HL-60/S4 treated with phorbol 12-myristate 13-acetate at 8.2 ng/mL for 4 days and 3 days (cell line): Measurements from ENCODE around the gene MFRP.

Source experiments
- in situ Hi-C: fragments of 300-500 bp; cut with MboI; formaldehyde crosslinking; loops from 2 replicates; pipeline ENCODE4 v1.15.0; 2022; ENCODE audit warnings: low sequenced_read_pairs

Gene MFRP

DNA sequence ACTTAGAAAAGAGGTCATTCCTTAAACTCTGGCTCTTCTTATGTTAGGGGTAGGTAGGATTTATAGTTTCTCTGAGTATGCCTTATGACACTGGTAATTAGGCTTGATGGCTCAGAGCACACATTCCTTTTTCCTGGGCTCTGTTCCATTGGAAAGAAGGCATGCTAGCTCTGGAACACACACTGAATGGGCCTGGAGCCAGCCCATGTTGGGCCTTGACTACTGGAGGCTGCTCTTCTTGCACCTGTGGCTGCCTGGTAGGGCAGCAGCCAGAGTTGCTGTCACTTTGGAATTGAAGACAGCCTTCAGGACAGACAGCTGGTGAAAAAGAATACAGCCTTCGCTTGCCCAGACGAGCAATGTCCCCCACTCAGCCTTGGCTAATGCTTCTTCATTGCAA lies 47.8 kb downstream of the MFRP start:
- in situ Hi-C loops: no loop called here

GRCh38 chr11:119297938-119298337 lies 48.6 kb downstream of the MFRP start:
- in situ Hi-C loops: no loop called here

- in situ Hi-C loops: no loop called here
Measured at GRCh38 chr11:119295178-119295577, 51.3 kb downstream of the MFRP start.

- in situ Hi-C loops: no loop called here
Measured at GRCh38 chr11:119293461-119293860, 53.0 kb downstream of the MFRP start.

GRCh38 chr11:119290894-119291497 lies 55.5 kb downstream of the MFRP start:
- in situ Hi-C loops: no loop called here
